HG02981 (cell line): Measurements from ENCODE around the gene RAI1.

Source experiments
- ATAC-seq: cut with Tn5 transposase; IDR thresholded peaks from one replicate; pipeline ENCODE4 v1.9.1; 2021; ENCODE audit warnings: mild to moderate bottlenecking, moderate library complexity; ENCODE audit not compliant: unreplicated experiment

The RAI1 gene

GRCh38 chr17:17811381-17812210, 130.3 kb downstream of the RAI1 start:
- ATAC-seq, result no peak

- ATAC-seq, result no peak
Observed at GRCh38 chr17:17812211-17813054, 131.2 kb downstream of the RAI1 start.

GRCh38 chr17:17813055-17813724, 131.9 kb downstream of the RAI1 start:
- no peak for ATAC-seq

GRCh38 chr17:17813725-17814095, 132.5 kb downstream of the RAI1 start:
- no peak for ATAC-seq

- no peak for ATAC-seq
Observed at GRCh38 chr17:17814162-17815061, 133.2 kb downstream of the RAI1 start.

GRCh38 chr17:17815062-17815406, 133.8 kb downstream of the RAI1 start:
- no peak for ATAC-seq

GRCh38 chr17:17815436-17816200, 134.4 kb downstream of the RAI1 start:
- no peak for ATAC-seq

GRCh38 chr17:17816240-17816814, 135.1 kb downstream of the RAI1 start:
- no peak for ATAC-seq

GRCh38 chr17:17816831-17817551, 135.7 kb downstream of the RAI1 start:
- no peak for ATAC-seq

GRCh38 chr17:17817552-17817947, 136.3 kb downstream of the RAI1 start:
- ATAC-seq, result no peak

- ATAC-seq, result no peak
Observed at GRCh38 chr17:17818088-17818526, 136.8 kb downstream of the RAI1 start.

GRCh38 chr17:17819111-17819510, 137.9 kb downstream of the RAI1 start:
- ATAC-seq, result no peak

- ATAC-seq, result peak; percentile 38
Observed at GRCh38 chr17:17819561-17819995, 138.3 kb downstream of the RAI1 start.

- ATAC-seq, result no peak
Observed at GRCh38 chr17:17820046-17820445, 138.8 kb downstream of the RAI1 start.

GRCh38 chr17:17820463-17821158, 139.4 kb downstream of the RAI1 start:
- ATAC-seq, result no peak

- ATAC-seq, result no peak
Observed at GRCh38 chr17:17822189-17822588, 140.9 kb downstream of the RAI1 start.

- no peak for ATAC-seq
Observed at GRCh38 chr17:17822616-17823015, 141.4 kb downstream of the RAI1 start.
